Adrenal gland (tissue), 12 donors: Measurements from ENCODE around the gene FCHO2. TPM values are rescaled to one million over a fixed set of nuclear protein-coding genes. Genes with fewer than 3 reads are reported as not detected.

Source experiments
- DNase-seq, 7 donors: peaks; one replicate each; pipeline ENCODE4 v3.0.0-alpha.2; 2019 to 2020
- H3K27ac ChIP-seq, 5 donors: fragments of 200-600 bp; sonication (generic) in 4 of 5; 1 replicate in 3 of 5; 2 replicates in 2 of 5; pipeline versions ENCODE4 v1.5.1 to v1.8.0; 2016 to 2020; ENCODE audit warnings: mild to moderate bottlenecking in 1 of 5
- H3K27me3 ChIP-seq: fragments of 200-600 bp; 2 replicates; pipeline ENCODE4 v1.8.0; 2021
- H3K36me3 ChIP-seq, 2 donors: fragments of 200-600 bp; replicated peaks in 1 of 2; 1 replicate in 1 of 2; 2 replicates in 1 of 2; pipeline versions ENCODE4 v1.5.1 to v1.8.0; 2018 to 2022
- H3K4me1 ChIP-seq, 2 donors: fragments of 200-600 bp; replicated peaks in 1 of 2; 1 replicate in 1 of 2; 2 replicates in 1 of 2; pipeline versions ENCODE4 v1.5.1 to v1.8.0; 2018 to 2021
- H3K4me3 ChIP-seq, 4 donors: fragments of 200-600 bp; sonication (generic) in 3 of 4; one replicate each; pipeline ENCODE4 v1.5.1; 2016 to 2018
- H3K9me3 ChIP-seq, 3 donors: fragments of 200-600 bp; sonication (generic) in 1 of 3; replicated peaks in 1 of 3; 1 replicate in 2 of 3; 2 replicates in 1 of 3; pipeline versions ENCODE4 v1.5.1 to v1.8.0; 2016 to 2021
- CTCF ChIP-seq, 6 experiments: fragments of 450-650 bp in 4 of 6; fragments of 200-600 bp in 2 of 6; sonication (generic) in 1 of 6; IDR thresholded peaks; 1 replicate in 5 of 6; 2 replicates in 1 of 6; pipeline versions ENCODE4 v1.5.1 to v1.8.0; 2016 to 2021; ENCODE audit warnings: antibody characterized with exemption in 6 of 6, mild to moderate bottlenecking in 2 of 6, moderate library complexity in 1 of 6
- POLR2A ChIP-seq, 2 donors: fragments of 450-650 bp; IDR thresholded peaks; one replicate each; pipeline ENCODE4 v1.6.1; 2017; ENCODE audit warnings: antibody characterized with exemption in 2 of 2, mild to moderate bottlenecking in 2 of 2, moderate library complexity in 1 of 2
- WGBS, 4 donors: extraction: QIAGEN DNeasy Blood & Tissue Kit in 2 of 4; methylation state at CpG; one replicate each; pipeline versions ENCODE4 v1.1.5 to v1.1.7; 2013 to 2017; 5-methylcytosine and 5-hydroxymethylcytosine counted together
- intact Hi-C, 2 donors: fragments of 100-400 bp; cut with DNase I; formaldehyde crosslinking; loops; one replicate each; pipeline versions ENCODE4 v1.14.1 to v1.15.0; 2022 to 2023
- polyA plus RNA-seq, 3 donors: library from polyadenylated mRNA; stranded (reverse); fragments of 200-250 nt in 2 of 3; fragments of 350-450 nt in 1 of 3; fragmentation: Illumina TruSeq in 1 of 3; extraction: RNeasy Lipid Tissue Mini Kit (QIAGEN cat#74804) in 1 of 3; gene quantifications; one replicate each; pipeline ENCODE4 v1.2.3, GENCODE V29; 2013 to 2014
- total RNA-seq, 9 donors: library from RNA; depleted of rRNA in 4 of 9; stranded (reverse); fragments of >200 nt in 4 of 9; fragments of 120-200 nt in 1 of 9; fragmentation: NEBNext Ultra II Directional in 1 of 9; extraction: Animal tissue kit (Norgen Biotek cat#: 25700) in 1 of 9; gene quantifications; one replicate each; pipeline versions ENCODE4 v1.1.0 to v1.2.4, GENCODE V29; 2013 to 2023
- donor health status: healthy with polysubstance abuse.
- donor health status: Bipolar disorder and iron deficiency.
- donor health status: DM: yes; HTN: yes; CAD: no.
- donor health status: DM: no; HTN: no; CAD: no.
- donor health status: DM: no; HTN: no; CAD: no.
- donor health status: DM: yes; HTN: yes; CAD: no.

The FCHO2 gene
- total and polyA plus RNA-seq, 12 donors: 5.1 to 32.7 (median 20.0) TPM

- H3K9me3 ChIP-seq: no peaks in the 10 kb centered on the region
- intact Hi-C loops: no loop called here
- WGBS, 4 donors: 1 to 2% (median 1%) methylated on average over 13 to 94 of the region's 94 CpGs
- TF ChIP-seq POLR2A (IDR thresholded peaks at IDR 0.05) (no peak), CTCF (IDR thresholded peaks at IDR 0.05) (no peak)
- peaks cover 25% of the 10 kb centered on the region for H3K27me3 ChIP-seq
- no peak within 1 kb of the TSS for H3K27ac ChIP-seq
- H3K4me1 ChIP-seq: peaks cover 0 to 17% of the 10 kb centered on the region in 2 donors
- peak in 3 of 7 donors; percentile 11 to 22 (median 20) for DNase-seq
- peak within 1 kb of the TSS in 1 of 4 donors; percentile 63 for H3K4me3 ChIP-seq
- no peaks in the 10 kb centered on the region for H3K36me3 ChIP-seq
Observed at GRCh38 chr5:73120222-73121118, 164.6 kb downstream of the FCHO2 start, which contains the start of gene TMEM171. TMEM171 (plus strand) TSS chr5:73120575; CDS start chr5:73123374, 2,799 bp downstream.

- DNase-seq: no peak
- H3K4me1 ChIP-seq: peaks cover 0 to 17% of the 10 kb centered on the region in 2 donors
- intact Hi-C loops: no loop called here
- TF ChIP-seq CTCF (IDR thresholded peaks at IDR 0.05) (no peak), POLR2A (IDR thresholded peaks at IDR 0.05) (no peak)
- no peaks in the 10 kb centered on the region for H3K36me3 ChIP-seq
- no peaks in the 10 kb centered on the region for H3K9me3 ChIP-seq
- H3K27me3 ChIP-seq: peaks cover 25% of the 10 kb centered on the region
- H3K27ac ChIP-seq: no peak overlapping the region
- peak overlapping the region in 1 of 4 donors; percentile 63 for H3K4me3 ChIP-seq
- 32 to 38% (median 35%) methylated on average over 6 of the region's 6 CpGs for WGBS, 4 donors
Observed at GRCh38 chr5:73121119-73121463, 165.2 kb downstream of the FCHO2 start.

GRCh38 chr5:73122875-73123810, 167.3 kb downstream of the FCHO2 start:
- Histone ChIP-seq H3K4me1 (peaks cover 0 to 17% of the 10 kb centered on the region in 2 donors), H3K9me3 (no peaks in the 10 kb centered on the region), H3K36me3 (no peaks in the 10 kb centered on the region), H3K4me3 (no peak overlapping the region), H3K27ac (no peak overlapping the region), H3K27me3 (peaks cover 25% of the 10 kb centered on the region)
- intact Hi-C loops: no loop called here
- 74 to 83% (median 77%) methylated on average over 19 of the region's 19 CpGs for WGBS, 4 donors
- DNase-seq: no peak
- TF ChIP-seq POLR2A (IDR thresholded peaks at IDR 0.05) (no peak), CTCF (IDR thresholded peaks at IDR 0.05) (no peak)

GRCh38 chr5:73125289-73125688, 169.4 kb downstream of the FCHO2 start:
- no peak for DNase-seq
- no peak overlapping the region for H3K27ac ChIP-seq
- no peak for TF ChIP-seq POLR2A (IDR thresholded peaks at IDR 0.05)
- H3K4me3 ChIP-seq: no peak overlapping the region
- intact Hi-C loops: no loop called here
- H3K27me3 ChIP-seq: peaks cover 20% of the 10 kb centered on the region
- H3K36me3 ChIP-seq: no peaks in the 10 kb centered on the region
- no peaks in the 10 kb centered on the region for H3K9me3 ChIP-seq
- H3K4me1 ChIP-seq: peaks cover 0 to 14% of the 10 kb centered on the region in 2 donors
- WGBS, 4 donors: 76 to 81% (median 78%) methylated on average over 4 of the region's 4 CpGs
